HG03521 (cell line): ENCODE measurements around the gene MCF2L.

Experiments used
- ATAC-seq: cut with Tn5 transposase; IDR thresholded peaks from one replicate; pipeline ENCODE4 v1.9.1; 2021; ENCODE audit warnings: mild to moderate bottlenecking, moderate library complexity; ENCODE audit not compliant: unreplicated experiment

The MCF2L gene

GRCh38 chr13:113013303-113013702 lies 44.3 kb downstream of the MCF2L start:
- ATAC-seq: no peak

- ATAC-seq: no peak
Measured at GRCh38 chr13:113013878-113014751, 45.1 kb downstream of the MCF2L start.

- no peak for ATAC-seq
Measured at GRCh38 chr13:113014752-113015745, 46.0 kb downstream of the MCF2L start.

GRCh38 chr13:113015826-113016525 lies 47.0 kb downstream of the MCF2L start:
- ATAC-seq: no peak

GRCh38 chr13:113016526-113017295 lies 47.7 kb downstream of the MCF2L start:
- no peak for ATAC-seq

GRCh38 chr13:113017506-113018215 lies 48.6 kb downstream of the MCF2L start:
- no peak for ATAC-seq

- no peak for ATAC-seq
Measured at GRCh38 chr13:113018676-113019465, 49.9 kb downstream of the MCF2L start.

GRCh38 chr13:113020323-113021080 lies 51.5 kb downstream of the MCF2L start:
- ATAC-seq: no peak

- ATAC-seq: no peak
Measured at GRCh38 chr13:113021391-113021790, 52.4 kb downstream of the MCF2L start.

- ATAC-seq: no peak
Measured at GRCh38 chr13:113021811-113022210, 52.8 kb downstream of the MCF2L start.

- no peak for ATAC-seq
Measured at GRCh38 chr13:113022391-113022744, 53.4 kb downstream of the MCF2L start.

- ATAC-seq: no peak
Measured at GRCh38 chr13:113022745-113023574, 53.9 kb downstream of the MCF2L start.

GRCh38 chr13:113023694-113024430 lies 54.8 kb downstream of the MCF2L start:
- no peak for ATAC-seq

GRCh38 chr13:113024466-113024865 lies 55.5 kb downstream of the MCF2L start:
- ATAC-seq: no peak

- ATAC-seq: no peak
Measured at GRCh38 chr13:113026391-113026910, 57.4 kb downstream of the MCF2L start.

GRCh38 chr13:113027095-113027494 lies 58.1 kb downstream of the MCF2L start:
- no peak for ATAC-seq
